Measurements from ENCODE around the gene EMC6. TPM values are rescaled to one million over a fixed set of nuclear protein-coding genes. Genes with fewer than 3 reads are reported as not detected.

EMC6 gene
- total and polyA plus RNA-seq, 5 donors = 55.2 to 137 (median 57.1) TPM

GRCh38 chr17:3715296-3715695 lies 46.7 kb downstream of the EMC6 start:
- ATAC-seq = no peak
- Histone ChIP-seq H3K9me3 (ENCODE audit: control insufficient read depth, low read length) (no peaks in the 10 kb centered on the region), H3K27ac (ENCODE audit: low read length) (no peak overlapping the region), H3K4me1 (ENCODE audit: control insufficient read depth, insufficient read depth, low read length) (no peaks in the 10 kb centered on the region), H3K27me3 (ENCODE audit: control insufficient read depth, insufficient read depth) (no peaks in the 10 kb centered on the region), H3K4me3 (ENCODE audit: low read length) (no peak overlapping the region)
- DNase-seq = no peak
- WGBS = 91% methylated on average over 8 of the region's 8 CpGs
- intact Hi-C loops (cut with DNase I) = no loop called here

GRCh38 chr17:3718201-3718600 lies 49.6 kb downstream of the EMC6 start:
- peaks cover 3% of the 10 kb centered on the region for H3K4me1 ChIP-seq (ENCODE audit: control insufficient read depth, insufficient read depth, low read length)
- H3K4me3 ChIP-seq (ENCODE audit: low read length) = no peak overlapping the region
- intact Hi-C loops (cut with DNase I) = no loop called here
- ATAC-seq (no peak), DNase-seq (no peak)
- H3K27me3 ChIP-seq (ENCODE audit: control insufficient read depth, insufficient read depth) = no peaks in the 10 kb centered on the region
- no peaks in the 10 kb centered on the region for H3K9me3 ChIP-seq (ENCODE audit: control insufficient read depth, low read length)
- 78% methylated on average over 4 of the region's 4 CpGs for WGBS
- H3K27ac ChIP-seq (ENCODE audit: low read length) = no peak overlapping the region

- H3K4me1 ChIP-seq (ENCODE audit: control insufficient read depth, insufficient read depth, low read length) = peaks cover 3% of the 10 kb centered on the region
- ATAC-seq = no peak
Measured at GRCh38 chr17:3719265-3719664, 50.7 kb downstream of the EMC6 start.

More at GRCh38 chr17:3719265-3719664, 50.7 kb downstream of the EMC6 start:
- no peak overlapping the region for H3K27ac ChIP-seq (ENCODE audit: low read length)
- no peaks in the 10 kb centered on the region for H3K9me3 ChIP-seq (ENCODE audit: control insufficient read depth, low read length)
- H3K27me3 ChIP-seq (ENCODE audit: control insufficient read depth, insufficient read depth) = no peaks in the 10 kb centered on the region
- intact Hi-C loops (cut with DNase I) = no loop called here
- DNase-seq = no peak
- H3K4me3 ChIP-seq (ENCODE audit: low read length) = no peak overlapping the region

Other genes with a start within 250 kb of the EMC6 start
- not detected for gene OR1E2, start 235.0 kb upstream of the EMC6 start, total RNA-seq
- gene OR1E2, start 235.0 kb upstream of the EMC6 start, polyA plus RNA-seq = not detected
- 1 to 10 TPM in 1 of 4 donors, under 1 TPM in 1, not detected in 2; 0.45 to 1.6 TPM for gene SPATA22, start 197.0 kb upstream of the EMC6 start, total RNA-seq
- 1.5 TPM for gene SPATA22, start 197.0 kb upstream of the EMC6 start, polyA plus RNA-seq
- 1 to 10 TPM; 1.6 to 5.5 (median 2.5) TPM for gene ASPA, start 192.8 kb upstream of the EMC6 start, total RNA-seq
- gene ASPA, start 192.8 kb upstream of the EMC6 start, polyA plus RNA-seq = 1.6 TPM
- 1 to 10 TPM; 2.6 to 3.3 (median 2.8) TPM for gene TRPV3, start 111.0 kb upstream of the EMC6 start, total RNA-seq
- gene TRPV3, start 111.0 kb upstream of the EMC6 start, polyA plus RNA-seq = 1.6 TPM
- gene TRPV1, start 59.4 kb upstream of the EMC6 start, total RNA-seq = 1 to 10 TPM; 3.5 to 4.6 (median 3.7) TPM
- gene TRPV1, start 59.4 kb upstream of the EMC6 start, polyA plus RNA-seq = 3.6 TPM
- 1 to 10 TPM; 4.6 to 5.8 (median 4.9) TPM for gene SHPK, start 32.6 kb upstream of the EMC6 start, total RNA-seq
- 2.9 TPM for gene SHPK, start 32.6 kb upstream of the EMC6 start, polyA plus RNA-seq
- gene CTNS, start 32.1 kb upstream of the EMC6 start, total RNA-seq = 10 to 100 TPM in 1 of 4 donors, 1 to 10 TPM in 3; 7.7 to 10.5 (median 8.4) TPM
- gene CTNS, start 32.1 kb upstream of the EMC6 start, polyA plus RNA-seq = 7.4 TPM
- 100 to 1,000 TPM; 156 to 184 (median 181) TPM for gene TAX1BP3, start 234 bp upstream of the EMC6 start, total RNA-seq
- gene TAX1BP3, start 234 bp upstream of the EMC6 start, polyA plus RNA-seq = 248 TPM
- gene P2RX5, start 27.3 kb downstream of the EMC6 start, total RNA-seq = 10 to 100 TPM in 1 of 4 donors, 1 to 10 TPM in 3; 5.8 to 12.5 (median 8.2) TPM
- 9.1 TPM for gene P2RX5, start 27.3 kb downstream of the EMC6 start, polyA plus RNA-seq
- under 1 TPM; 0.11 to 0.29 (median 0.19) TPM for gene HASPIN, start 55.1 kb downstream of the EMC6 start, total RNA-seq
- gene HASPIN, start 55.1 kb downstream of the EMC6 start, polyA plus RNA-seq = 0.11 TPM
- 10 to 100 TPM; 21.9 to 25.7 (median 23.1) TPM for gene ITGAE, start 132.4 kb downstream of the EMC6 start, total RNA-seq
- 39.4 TPM for gene ITGAE, start 132.4 kb downstream of the EMC6 start, polyA plus RNA-seq
- gene NCBP3, start 177.4 kb downstream of the EMC6 start, total RNA-seq = 10 to 100 TPM; 24.7 to 33.5 (median 27.1) TPM
- 13.9 TPM for gene NCBP3, start 177.4 kb downstream of the EMC6 start, polyA plus RNA-seq
- 1 to 10 TPM; 4.2 to 6.7 (median 6.0) TPM for gene CAMKK1, start 224.2 kb downstream of the EMC6 start, total RNA-seq
- 4.5 TPM for gene CAMKK1, start 224.2 kb downstream of the EMC6 start, polyA plus RNA-seq
- gene P2RX1, start 247.7 kb downstream of the EMC6 start, total RNA-seq = 1 to 10 TPM in 3 of 4 donors, under 1 TPM in 1; 0.74 to 3.8 (median 1.4) TPM
- 1.1 TPM for gene P2RX1, start 247.7 kb downstream of the EMC6 start, polyA plus RNA-seq